ENCODE data around the gene TBL1Y.

- TF ChIP-seq, protein P1, sequence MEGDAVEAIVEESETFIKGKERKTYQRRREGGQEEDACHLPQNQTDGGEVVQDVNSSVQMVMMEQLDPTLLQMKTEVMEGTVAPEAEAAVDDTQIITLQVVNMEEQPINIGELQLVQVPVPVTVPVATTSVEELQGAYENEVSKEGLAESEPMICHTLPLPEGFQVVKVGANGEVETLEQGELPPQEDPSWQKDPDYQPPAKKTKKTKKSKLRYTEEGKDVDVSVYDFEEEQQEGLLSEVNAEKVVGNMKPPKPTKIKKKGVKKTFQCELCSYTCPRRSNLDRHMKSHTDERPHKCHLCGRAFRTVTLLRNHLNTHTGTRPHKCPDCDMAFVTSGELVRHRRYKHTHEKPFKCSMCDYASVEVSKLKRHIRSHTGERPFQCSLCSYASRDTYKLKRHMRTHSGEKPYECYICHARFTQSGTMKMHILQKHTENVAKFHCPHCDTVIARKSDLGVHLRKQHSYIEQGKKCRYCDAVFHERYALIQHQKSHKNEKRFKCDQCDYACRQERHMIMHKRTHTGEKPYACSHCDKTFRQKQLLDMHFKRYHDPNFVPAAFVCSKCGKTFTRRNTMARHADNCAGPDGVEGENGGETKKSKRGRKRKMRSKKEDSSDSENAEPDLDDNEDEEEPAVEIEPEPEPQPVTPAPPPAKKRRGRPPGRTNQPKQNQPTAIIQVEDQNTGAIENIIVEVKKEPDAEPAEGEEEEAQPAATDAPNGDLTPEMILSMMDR (IDR thresholded peaks at IDR 0.05) = no peak
- TF ChIP-seq POLR2A (IDR thresholded peaks at IDR 0.05) = no peak
Observed at GRCh38 chrY:6935497-6935896, 25.0 kb downstream of the TBL1Y start.

Measured in uterus (tissue), 2 donors.